ENCODE data around the gene ZNF526. TPM values are rescaled to one million over a fixed set of nuclear protein-coding genes. Genes with fewer than 3 reads are reported as not detected.

The ZNF526 gene
- total and polyA plus RNA-seq, 9 of the 15 experiments (the other 6 are each of a cell fraction or from before 2014, with no cell fraction given), result 1.3 to 17.9 (median 6.2) TPM

GRCh38 chr19:42268704-42269477, 48.8 kb downstream of the ZNF526 start, which contains the start of gene CIC (continued):
- TF ChIP-seq ARID4B (CRISPR knock-in tag; IDR thresholded peaks at IDR 0.05) (no peak), SMC3 (conservative IDR thresholded peaks at IDR 0.05; ENCODE audit: insufficient read depth, low read depth, low read length) (no peak), FOS (IDR thresholded peaks at IDR 0.05; ENCODE audit: extremely low read depth, insufficient read length) (peak; percentile 97), SLC30A9 (CRISPR knock-in tag; IDR thresholded peaks at IDR 0.05) (no peak), TCF15 (CRISPR knock-in tag; IDR thresholded peaks at IDR 0.05) (no peak), PKNOX1 (IDR thresholded peaks at IDR 0.05) (peak; percentile 100), BHLHE40 (IDR thresholded peaks at IDR 0.05; ENCODE audit: low read length) (peak; percentile 1; the same call in 1 of the 2 replicates)
- TF ChIP-seq, protein P1, sequence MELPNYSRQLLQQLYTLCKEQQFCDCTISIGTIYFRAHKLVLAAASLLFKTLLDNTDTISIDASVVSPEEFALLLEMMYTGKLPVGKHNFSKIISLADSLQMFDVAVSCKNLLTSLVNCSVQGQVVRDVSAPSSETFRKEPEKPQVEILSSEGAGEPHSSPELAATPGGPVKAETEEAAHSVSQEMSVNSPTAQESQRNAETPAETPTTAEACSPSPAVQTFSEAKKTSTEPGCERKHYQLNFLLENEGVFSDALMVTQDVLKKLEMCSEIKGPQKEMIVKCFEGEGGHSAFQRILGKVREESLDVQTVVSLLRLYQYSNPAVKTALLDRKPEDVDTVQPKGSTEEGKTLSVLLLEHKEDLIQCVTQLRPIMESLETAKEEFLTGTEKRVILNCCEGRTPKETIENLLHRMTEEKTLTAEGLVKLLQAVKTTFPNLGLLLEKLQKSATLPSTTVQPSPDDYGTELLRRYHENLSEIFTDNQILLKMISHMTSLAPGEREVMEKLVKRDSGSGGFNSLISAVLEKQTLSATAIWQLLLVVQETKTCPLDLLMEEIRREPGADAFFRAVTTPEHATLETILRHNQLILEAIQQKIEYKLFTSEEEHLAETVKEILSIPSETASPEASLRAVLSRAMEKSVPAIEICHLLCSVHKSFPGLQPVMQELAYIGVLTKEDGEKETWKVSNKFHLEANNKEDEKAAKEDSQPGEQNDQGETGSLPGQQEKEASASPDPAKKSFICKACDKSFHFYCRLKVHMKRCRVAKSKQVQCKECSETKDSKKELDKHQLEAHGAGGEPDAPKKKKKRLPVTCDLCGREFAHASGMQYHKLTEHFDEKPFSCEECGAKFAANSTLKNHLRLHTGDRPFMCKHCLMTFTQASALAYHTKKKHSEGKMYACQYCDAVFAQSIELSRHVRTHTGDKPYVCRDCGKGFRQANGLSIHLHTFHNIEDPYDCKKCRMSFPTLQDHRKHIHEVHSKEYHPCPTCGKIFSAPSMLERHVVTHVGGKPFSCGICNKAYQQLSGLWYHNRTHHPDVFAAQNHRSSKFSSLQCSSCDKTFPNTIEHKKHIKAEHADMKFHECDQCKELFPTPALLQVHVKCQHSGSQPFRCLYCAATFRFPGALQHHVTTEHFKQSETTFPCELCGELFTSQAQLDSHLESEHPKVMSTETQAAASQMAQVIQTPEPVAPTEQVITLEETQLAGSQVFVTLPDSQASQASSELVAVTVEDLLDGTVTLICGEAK (IDR thresholded peaks at IDR 0.05), result peak; percentile 92
- TF ChIP-seq, protein P1 (CRISPR knock-in tag; IDR thresholded peaks at IDR 0.05), result no peak

Data from K562 (cell line).